GM18505 (cell line): Measurements from ENCODE around the gene ATP10B.
A peak's percentile ranks its signal among the peaks of the same experiment; 100 is the strongest.

Experiments
- ATAC-seq: cut with Tn5 transposase; IDR thresholded peaks from one replicate; pipeline ENCODE4 v1.9.1; 2021; ENCODE audit not compliant: unreplicated experiment
- POLR2A ChIP-seq: IDR thresholded peaks from 4 replicates; pipeline ENCODE4 v1.6.1; 2011; ENCODE audit warnings: borderline replicate concordance; ENCODE audit not compliant: insufficient read depth, insufficient read length; ENCODE audit errors: extremely low read depth

The ATP10B gene

DNA sequence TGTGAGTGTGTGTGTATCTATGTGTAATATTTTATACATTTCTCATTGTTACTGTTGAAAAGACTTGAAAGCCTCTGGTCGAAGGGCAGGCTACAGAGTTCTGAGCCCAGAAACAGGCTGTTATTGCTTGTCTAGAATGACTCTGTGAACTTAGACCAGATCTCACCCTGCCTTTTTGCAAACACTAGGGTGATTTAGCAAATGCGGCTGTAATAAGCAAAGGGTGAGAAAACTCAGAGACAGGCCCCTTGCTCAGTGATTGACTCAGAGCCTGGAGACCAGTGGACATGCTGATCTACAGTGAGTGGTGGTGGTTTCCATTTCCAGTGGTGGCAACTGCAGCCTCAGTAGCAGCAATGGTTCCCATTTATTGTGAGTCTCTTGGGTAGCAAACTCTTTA, 183.7 kb downstream of the ATP10B start:
- no peak for ATAC-seq
- no peak for TF ChIP-seq POLR2A

DNA sequence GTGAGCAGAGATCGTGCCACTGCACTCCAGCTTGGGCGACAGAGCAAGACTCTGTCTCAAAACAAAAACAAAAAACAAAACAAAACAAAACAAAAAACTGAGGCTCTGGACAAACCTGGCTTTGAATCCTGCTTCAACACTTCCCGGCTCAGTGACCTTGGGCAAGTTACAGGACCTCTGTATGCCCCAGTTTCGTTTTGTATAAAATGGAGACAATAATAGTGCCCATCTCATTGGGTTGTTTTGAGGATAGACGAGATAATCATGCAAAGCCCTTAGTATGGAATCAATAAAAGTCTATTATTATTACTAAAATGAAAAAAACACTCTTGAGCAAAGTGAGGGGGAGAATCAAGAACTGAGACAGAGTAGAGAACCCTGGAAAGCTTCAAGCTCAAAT, 184.9 kb downstream of the ATP10B start:
- ATAC-seq, result no peak
- no peak for TF ChIP-seq POLR2A

DNA sequence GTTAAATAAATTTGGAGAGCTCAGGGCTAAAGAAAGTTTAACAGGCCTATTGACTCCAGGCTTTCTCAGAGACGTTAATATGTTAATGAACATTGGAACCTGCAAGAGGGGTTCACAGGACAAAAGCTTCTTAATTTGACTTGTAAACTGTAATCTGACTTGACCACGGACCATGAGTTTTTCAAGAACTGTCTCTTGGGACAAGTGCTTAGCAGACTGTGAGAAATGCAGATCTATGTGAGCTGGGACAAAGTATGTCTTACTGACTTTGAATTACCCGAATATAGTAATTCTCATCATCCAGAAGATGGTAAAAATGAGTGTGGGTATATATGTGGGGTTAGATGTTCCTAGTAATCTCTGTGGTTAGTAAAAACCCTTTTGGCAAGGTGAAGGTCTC, 186.6 kb downstream of the ATP10B start:
- ATAC-seq, result no peak
- TF ChIP-seq POLR2A, result no peak

DNA sequence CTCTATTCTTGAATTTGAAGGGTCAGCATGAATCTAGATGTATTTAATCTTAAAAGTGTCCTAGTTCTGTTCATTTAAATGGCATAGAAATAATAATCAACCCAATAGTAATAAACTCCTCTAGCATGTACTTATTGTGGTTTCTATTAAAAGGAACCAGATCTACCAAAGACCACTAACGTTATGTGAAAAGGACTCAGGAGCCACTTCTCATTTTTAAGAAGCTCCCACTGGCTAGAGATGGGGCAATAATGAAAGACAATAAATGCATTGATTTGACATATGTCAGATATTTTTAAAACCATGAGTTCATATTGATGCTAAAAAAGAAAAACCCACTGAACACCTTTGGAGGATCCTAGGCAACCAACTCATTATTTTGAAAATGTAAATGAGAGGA, 191.9 kb downstream of the ATP10B start:
- no peak for ATAC-seq
- TF ChIP-seq POLR2A, result no peak

DNA sequence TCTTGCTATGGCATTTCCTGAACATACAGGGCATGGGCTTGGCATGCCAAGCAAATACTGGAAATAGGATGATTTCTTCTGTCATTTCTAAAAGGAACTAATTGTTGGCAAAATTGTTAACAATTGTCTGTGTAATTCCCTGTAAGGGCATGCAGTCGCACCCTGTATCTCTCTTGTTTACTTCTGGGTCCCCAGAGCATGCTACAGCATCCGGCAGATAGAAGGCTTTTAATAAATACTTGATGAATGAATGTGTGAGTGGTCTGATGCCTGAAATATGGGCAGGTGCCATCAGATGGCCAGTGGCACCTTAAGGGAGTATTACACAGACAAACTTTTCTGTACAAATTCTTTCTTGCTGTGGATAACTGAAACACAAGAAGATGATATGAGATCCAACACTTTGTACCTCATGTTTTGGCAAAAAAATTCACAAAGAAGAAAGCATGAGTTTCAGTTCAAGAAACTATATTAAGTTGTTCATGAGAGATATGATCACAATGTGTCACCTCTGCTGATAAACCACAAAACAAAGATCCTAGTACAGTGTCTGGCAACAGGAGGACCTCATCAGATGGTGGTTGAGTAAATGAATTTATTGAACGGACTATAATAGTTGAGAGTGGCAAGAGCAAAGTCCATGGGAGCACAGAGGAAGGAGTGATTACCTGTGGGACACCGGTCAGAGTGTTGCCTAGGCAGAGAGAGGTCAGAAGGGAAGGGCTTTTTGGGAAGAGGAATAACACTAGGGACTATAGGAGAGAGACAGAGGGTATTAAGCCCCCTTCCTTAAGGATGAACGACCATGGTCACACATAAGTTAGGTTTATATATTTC, 194.2 kb downstream of the ATP10B start:
- ATAC-seq, result no peak
- no peak for TF ChIP-seq POLR2A

DNA sequence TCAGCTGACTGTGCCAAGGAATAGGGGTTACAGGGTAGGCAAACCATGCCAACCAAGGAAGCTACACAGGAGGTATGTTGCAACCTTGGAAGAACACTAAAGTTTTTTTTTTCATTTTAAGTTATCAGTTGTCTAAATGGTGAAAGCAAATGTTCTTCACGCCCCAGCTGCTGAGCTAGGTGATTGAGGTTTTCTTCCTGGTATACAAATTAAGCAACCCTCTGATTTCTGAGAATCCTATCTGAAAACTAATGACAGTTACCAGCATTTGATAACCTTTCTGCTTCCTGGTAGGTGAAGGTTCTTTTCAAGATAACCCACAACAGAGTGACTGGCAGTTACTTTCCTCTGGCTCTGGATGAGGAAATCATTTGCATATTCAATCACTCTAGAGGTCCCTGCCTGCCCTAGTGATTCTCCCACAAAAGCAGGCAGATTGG, 194.9 kb downstream of the ATP10B start:
- no peak for ATAC-seq
- TF ChIP-seq POLR2A, result no peak

DNA sequence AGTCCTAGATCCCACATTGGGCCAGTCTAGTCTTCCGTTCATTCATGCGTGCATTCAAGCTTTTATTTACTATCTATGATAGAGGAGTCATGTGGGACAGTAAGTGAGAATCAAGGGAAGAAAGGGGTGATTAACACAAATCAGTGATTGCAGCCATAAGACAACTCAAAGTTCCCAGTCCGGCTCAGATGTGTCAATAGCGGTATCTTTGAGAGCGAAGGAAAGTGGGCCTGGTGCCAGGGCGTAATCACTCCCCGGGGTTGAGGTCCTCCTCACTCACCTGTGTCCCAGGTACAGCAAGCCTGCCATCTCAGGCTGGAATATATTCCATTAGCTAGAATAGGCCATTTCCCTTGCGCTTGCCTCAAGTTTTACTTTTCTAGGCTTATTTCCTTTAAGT, 196.3 kb downstream of the ATP10B start:
- ATAC-seq, result no peak
- TF ChIP-seq POLR2A, result no peak

DNA sequence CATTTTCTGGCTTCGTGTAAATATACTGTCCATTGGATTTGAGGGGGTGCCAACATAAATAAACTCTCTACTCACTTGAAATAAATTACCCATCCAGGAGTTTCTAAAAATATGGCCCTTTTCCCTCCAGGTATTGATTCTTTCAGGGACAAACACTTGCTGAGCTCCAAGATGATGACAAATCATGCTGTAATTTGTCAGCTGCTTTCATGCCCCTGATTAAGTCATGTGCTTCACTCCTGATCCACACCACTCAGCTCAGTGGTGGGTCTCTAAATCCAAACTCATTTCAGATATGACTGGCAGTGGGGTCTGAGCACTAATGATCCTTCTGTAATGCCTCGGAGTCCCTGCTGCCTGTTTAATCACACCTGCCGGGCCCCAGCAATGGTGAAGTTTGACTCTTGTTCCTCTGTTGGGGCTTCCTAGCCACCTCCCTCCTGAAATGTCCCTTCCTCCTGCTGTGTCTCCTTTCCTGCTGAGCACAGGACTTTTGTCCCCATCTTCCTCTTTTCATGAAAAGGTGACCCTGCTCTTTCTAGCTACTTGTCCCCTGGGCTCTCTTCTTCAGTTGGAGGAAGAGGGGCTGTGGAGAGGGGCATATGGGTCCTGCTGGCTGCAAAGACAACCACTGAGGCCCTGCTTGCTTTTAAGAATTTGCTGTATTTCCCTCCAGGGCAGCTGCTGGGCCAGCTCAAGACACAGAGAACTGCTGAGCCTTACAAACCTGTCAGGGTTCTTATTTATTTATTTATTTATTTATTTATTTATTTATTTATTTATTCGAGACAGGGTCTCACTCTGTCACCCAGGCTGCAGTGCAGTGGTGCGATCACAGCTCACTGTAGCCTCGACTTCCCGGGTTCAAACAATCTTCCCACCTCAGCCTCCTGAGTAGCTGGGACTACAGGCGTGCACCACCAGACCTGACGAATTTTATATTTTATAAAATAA, 200.0 kb downstream of the ATP10B start:
- ATAC-seq, result no peak
- no peak for TF ChIP-seq POLR2A

DNA sequence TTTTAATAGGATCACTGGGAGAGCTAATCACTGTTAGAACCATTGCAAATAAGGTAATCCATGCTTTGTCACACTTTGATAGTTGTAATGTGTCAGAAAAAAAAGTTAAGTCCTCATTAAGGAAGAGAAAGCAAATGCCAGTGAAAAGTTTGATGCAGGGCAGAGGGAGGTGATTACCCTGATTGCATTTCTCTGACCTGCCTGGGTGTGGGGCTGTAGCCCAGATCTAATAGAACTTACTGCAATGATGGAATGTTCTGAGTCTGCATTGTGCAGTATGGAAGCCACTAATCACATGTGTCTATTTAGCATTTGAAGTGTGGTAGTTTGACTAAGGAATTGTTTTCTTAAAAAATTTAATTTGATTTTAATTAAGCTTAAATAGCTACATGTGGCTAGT, 202.7 kb downstream of the ATP10B start:
- peak; percentile 69 for ATAC-seq
- TF ChIP-seq POLR2A, result no peak

DNA sequence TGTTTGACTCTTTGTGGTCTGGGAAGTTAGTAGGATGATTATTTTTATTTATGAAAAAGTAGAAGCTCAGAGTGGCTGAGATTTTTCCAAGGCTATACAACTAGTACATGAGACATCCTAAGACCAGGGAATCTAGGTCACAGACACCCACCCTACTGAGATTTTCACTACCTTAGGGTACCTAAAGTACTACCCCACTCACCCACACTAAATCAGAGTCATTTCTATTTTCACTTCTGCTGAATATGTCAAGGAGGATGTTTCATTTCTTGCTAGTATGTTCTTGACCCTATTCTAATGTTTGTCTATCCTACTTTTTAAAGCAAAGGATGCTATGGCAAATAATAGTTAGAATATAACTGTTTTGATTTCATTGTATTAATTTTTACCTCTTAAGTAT, 206.0 kb downstream of the ATP10B start:
- ATAC-seq, result no peak

DNA sequence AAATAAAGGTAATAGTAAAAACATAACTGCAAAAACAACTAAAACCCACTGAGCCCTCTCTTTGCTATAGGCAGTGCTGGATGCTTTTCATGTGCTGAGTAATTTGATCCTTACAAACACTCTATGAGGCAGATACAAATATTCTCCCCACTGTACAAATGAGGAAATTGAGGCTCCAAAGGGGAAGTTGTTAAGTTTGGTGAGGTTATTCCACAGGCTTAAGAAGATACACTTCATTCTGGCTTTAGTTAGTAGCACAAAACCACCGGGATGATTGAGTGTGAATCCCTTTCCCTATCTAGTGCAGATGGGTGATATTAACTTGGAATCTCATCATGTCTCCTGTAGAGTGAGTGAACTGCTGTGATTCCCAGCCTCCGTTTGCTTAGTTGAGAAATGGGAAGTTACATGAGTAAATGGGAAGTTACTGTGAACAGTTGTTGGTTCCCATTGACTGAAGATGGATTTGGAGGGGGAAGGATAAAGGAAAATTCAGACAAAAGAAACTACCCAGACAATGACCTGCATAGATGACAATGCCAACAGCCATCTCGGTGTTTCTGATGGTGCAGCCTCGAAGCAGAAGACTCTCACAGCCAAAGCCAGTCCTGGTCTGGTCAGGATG, 208.3 kb downstream of the ATP10B start:
- TF ChIP-seq POLR2A, result no peak

More for the DNA sequence above, 206.0 kb downstream of the ATP10B start:
- no peak for TF ChIP-seq POLR2A

DNA sequence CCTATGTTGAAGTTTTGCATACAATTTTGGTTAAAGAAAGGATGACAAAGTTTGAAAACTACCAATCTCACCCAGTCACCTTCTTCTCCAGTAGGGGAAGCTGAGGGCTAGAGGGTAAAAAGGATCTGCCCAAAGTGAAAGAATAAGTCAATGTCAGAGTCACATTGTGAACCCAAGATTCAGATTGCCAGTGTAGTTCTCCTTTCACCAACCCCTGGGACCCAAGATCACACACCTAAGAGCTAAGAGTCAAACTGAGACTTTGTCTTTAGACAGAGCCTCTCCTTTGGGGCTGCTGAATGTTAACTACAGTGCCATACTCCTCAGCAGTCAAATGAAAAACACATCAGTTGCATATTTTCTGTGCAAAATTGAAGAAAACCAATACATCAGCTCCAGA, 210.6 kb downstream of the ATP10B start:
- TF ChIP-seq POLR2A, result no peak

More for the DNA sequence above, 208.3 kb downstream of the ATP10B start:
- ATAC-seq, result no peak

DNA sequence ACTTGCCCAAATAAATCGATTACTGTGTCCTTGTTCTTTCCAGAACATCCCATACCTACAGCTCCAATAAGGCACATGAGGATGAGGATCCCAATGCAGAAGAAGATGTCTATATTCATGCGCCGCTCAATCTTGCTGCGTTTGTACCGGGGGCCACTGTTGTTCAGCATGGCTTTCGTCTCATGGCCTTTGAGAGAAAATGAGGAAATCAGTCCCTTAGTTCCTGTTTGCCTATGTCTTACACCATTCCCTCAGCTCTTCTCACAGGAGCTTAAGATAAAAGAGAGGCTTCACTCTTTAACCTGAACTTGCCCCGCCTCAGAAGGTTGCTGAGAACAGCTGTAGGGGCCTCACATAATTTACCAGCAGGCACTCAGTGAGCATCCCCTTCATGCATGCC, 211.6 kb downstream of the ATP10B start:
- no peak for ATAC-seq
- no peak for TF ChIP-seq POLR2A

More for the DNA sequence above, 210.6 kb downstream of the ATP10B start:
- peak; percentile 50 for ATAC-seq
